Thyroid gland (tissue), 4 donors: Measurements from ENCODE around the gene ZDHHC5.

Experiments used
- CTCF ChIP-seq, 6 experiments: fragments of 200-600 bp in 3 of 6; fragments of 450-650 bp in 3 of 6; sonication (generic) in 3 of 6; IDR thresholded peaks; one replicate each; pipeline ENCODE4 v1.5.1; 2016 to 2019; ENCODE audit warnings: antibody characterized with exemption in 6 of 6, mild to moderate bottlenecking in 2 of 6, inconsistent platforms in 1 of 6, moderate library complexity in 1 of 6
- POLR2A ChIP-seq, 2 donors: fragments of 450-650 bp; IDR thresholded peaks; one replicate each; pipeline ENCODE4 v1.6.1; 2017; ENCODE audit warnings: antibody characterized with exemption in 2 of 2, mild to moderate bottlenecking in 2 of 2, moderate library complexity in 1 of 2

DNA sequence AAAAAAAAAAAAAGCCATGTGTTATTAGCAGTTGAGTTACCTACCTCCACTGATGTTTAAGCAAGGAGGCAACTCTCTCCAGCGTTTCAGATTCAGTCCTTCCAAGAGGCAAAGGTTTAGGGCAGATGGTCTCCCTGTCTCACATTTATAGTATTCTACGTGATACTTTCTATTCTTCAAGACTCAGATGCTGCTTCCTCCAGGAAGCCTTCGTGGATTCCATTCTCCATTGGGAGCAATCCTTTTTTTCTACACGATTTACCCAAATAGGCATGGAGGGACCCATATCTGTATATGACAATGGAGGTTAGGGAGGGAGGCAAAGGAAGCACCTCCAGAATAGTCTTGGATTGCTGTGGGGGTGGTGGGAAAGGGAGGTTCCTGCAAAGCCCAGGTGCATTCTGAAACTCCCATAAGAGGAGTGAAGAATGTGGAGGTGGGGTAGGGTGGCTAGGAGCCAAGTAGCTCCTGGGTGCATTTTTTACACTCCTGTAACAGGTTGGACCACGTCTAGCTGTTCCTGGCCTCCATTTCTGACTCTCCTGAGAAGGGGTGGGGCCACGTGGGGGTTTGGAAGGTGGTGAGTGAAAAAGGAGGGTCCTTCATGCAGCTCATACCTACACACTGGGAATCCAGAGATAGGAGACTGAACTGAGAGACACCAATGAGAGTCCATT is 34.4 kb upstream of the ZDHHC5 start:
- TF ChIP-seq CTCF (IDR thresholded peaks at IDR 0.05) (no peak), POLR2A (IDR thresholded peaks at IDR 0.05) (no peak)
